Uterus (tissue), 4 donors: ENCODE measurements around the gene SNX6. TPM values are rescaled to one million over a fixed set of nuclear protein-coding genes. Genes with fewer than 3 reads are reported as not detected.

ENCODE experiments used
- DNase-seq, 2 donors: peaks; one replicate each; pipeline ENCODE4 v3.0.0-alpha.2; 2019 to 2020
- H3K27ac ChIP-seq, 2 donors: fragments of 200-600 bp; sonication (generic); 1 replicate in 1 of 2; 2 replicates in 1 of 2; pipeline ENCODE4 v1.5.1; 2016 to 2018
- H3K27me3 ChIP-seq, 2 donors: fragments of 200-600 bp; sonication (generic); one replicate each; pipeline ENCODE4 v1.5.1; 2018 to 2019; ENCODE audit warnings: control low read depth in 1 of 2
- H3K36me3 ChIP-seq, 2 donors: fragments of 200-600 bp; sonication (generic); one replicate each; pipeline ENCODE4 v1.5.1; 2019; ENCODE audit warnings: control low read depth in 1 of 2
- H3K4me1 ChIP-seq, 2 donors: fragments of 200-600 bp; sonication (generic); one replicate each; pipeline ENCODE4 v1.5.1; 2018 to 2019; ENCODE audit warnings: control low read depth in 1 of 2
- H3K4me3 ChIP-seq, 2 donors: fragments of 200-600 bp; sonication (generic); 1 replicate in 1 of 2; 2 replicates in 1 of 2; pipeline ENCODE4 v1.5.1; 2018 to 2019; ENCODE audit warnings: mild to moderate bottlenecking in 1 of 2
- H3K9me3 ChIP-seq, 2 donors: fragments of 200-600 bp; sonication (generic); one replicate each; pipeline ENCODE4 v1.5.1; 2019; ENCODE audit warnings: control low read depth in 1 of 2
- CTCF ChIP-seq, 4 experiments: fragments of 200-600 bp in 2 of 4; fragments of 450-650 bp in 2 of 4; sonication (generic) in 2 of 4; IDR thresholded peaks; one replicate each; pipeline ENCODE4 v1.5.1; 2016 to 2019; ENCODE audit warnings: antibody characterized with exemption in 4 of 4, mild to moderate bottlenecking in 2 of 4, moderate library complexity in 1 of 4
- POLR2A ChIP-seq, 2 donors: fragments of 450-650 bp; IDR thresholded peaks; one replicate each; pipeline ENCODE4 v1.6.1; 2016; ENCODE audit warnings: antibody characterized with exemption in 2 of 2, mild to moderate bottlenecking in 1 of 2, moderate library complexity in 1 of 2
- intact Hi-C: fragments of 100-400 bp; cut with DNase I; formaldehyde crosslinking; loops from one replicate; pipeline ENCODE4 v1.15.1; 2023; ENCODE audit warnings: low total_unique reads
- total RNA-seq, 4 donors: library from RNA; depleted of rRNA in 3 of 4; stranded (reverse); fragments of >200 nt in 3 of 4; gene quantifications; one replicate each; pipeline versions ENCODE4 v1.1.0 to v1.2.4, GENCODE V29; 2014 to 2023
- donor health status: DM: yes; HTN: yes; CAD: no.

The SNX6 gene
- total RNA-seq, 4 donors from 2014 or later: 22.8 to 357 (median 73.9) TPM

- Histone ChIP-seq H3K36me3 (no peaks in the 10 kb centered on the region), H3K27me3 (no peaks in the 10 kb centered on the region), H3K4me3 (no peak overlapping the region), H3K27ac (no peak overlapping the region), H3K9me3 (no peaks in the 10 kb centered on the region), H3K4me1 (no peaks in the 10 kb centered on the region)
- DNase-seq: no peak
- TF ChIP-seq POLR2A (IDR thresholded peaks at IDR 0.05) (no peak), CTCF (IDR thresholded peaks at IDR 0.05) (no peak)
- intact Hi-C loops: no loop called here
These were observed 9.8 kb downstream of the SNX6 start for GRCh38 chr14:34620115-34620514.

GRCh38 chr14:34619471-34619870 is 10.5 kb downstream of the SNX6 start:
- no peak for DNase-seq
- no peak overlapping the region for H3K27ac ChIP-seq
- no peaks in the 10 kb centered on the region for H3K36me3 ChIP-seq
- no peaks in the 10 kb centered on the region for H3K4me1 ChIP-seq
- H3K27me3 ChIP-seq: no peaks in the 10 kb centered on the region
- TF ChIP-seq POLR2A (IDR thresholded peaks at IDR 0.05) (no peak), CTCF (IDR thresholded peaks at IDR 0.05) (no peak)
- H3K9me3 ChIP-seq: no peaks in the 10 kb centered on the region
- intact Hi-C loops: no loop called here
- no peak overlapping the region for H3K4me3 ChIP-seq

GRCh38 chr14:34616360-34616759 is 13.6 kb downstream of the SNX6 start:
- no peak for TF ChIP-seq POLR2A (IDR thresholded peaks at IDR 0.05)
- no peak for TF ChIP-seq CTCF (IDR thresholded peaks at IDR 0.05)
- H3K9me3 ChIP-seq: no peaks in the 10 kb centered on the region
- no peak overlapping the region for H3K4me3 ChIP-seq
- intact Hi-C loops: no loop called here
- H3K36me3 ChIP-seq: no peaks in the 10 kb centered on the region
- no peaks in the 10 kb centered on the region for H3K27me3 ChIP-seq
- no peaks in the 10 kb centered on the region for H3K4me1 ChIP-seq
- no peak for DNase-seq
- H3K27ac ChIP-seq: no peak overlapping the region

GRCh38 chr14:34615507-34615906 is 14.4 kb downstream of the SNX6 start:
- DNase-seq: no peak
- H3K27ac ChIP-seq: no peak overlapping the region
- intact Hi-C loops: no loop called here
- H3K36me3 ChIP-seq: no peaks in the 10 kb centered on the region
- TF ChIP-seq POLR2A (IDR thresholded peaks at IDR 0.05) (no peak), CTCF (IDR thresholded peaks at IDR 0.05) (no peak)
- no peaks in the 10 kb centered on the region for H3K4me1 ChIP-seq
- no peaks in the 10 kb centered on the region for H3K9me3 ChIP-seq
- H3K27me3 ChIP-seq: no peaks in the 10 kb centered on the region
- no peak overlapping the region for H3K4me3 ChIP-seq

GRCh38 chr14:34614638-34615037 is 15.3 kb downstream of the SNX6 start:
- Histone ChIP-seq H3K36me3 (no peaks in the 10 kb centered on the region), H3K27ac (no peak overlapping the region), H3K9me3 (no peaks in the 10 kb centered on the region), H3K27me3 (no peaks in the 10 kb centered on the region), H3K4me3 (no peak overlapping the region), H3K4me1 (no peaks in the 10 kb centered on the region)
- intact Hi-C loops: no loop called here
- no peak for DNase-seq
- no peak for TF ChIP-seq POLR2A (IDR thresholded peaks at IDR 0.05)

- Histone ChIP-seq H3K9me3 (no peaks in the 10 kb centered on the region), H3K4me1 (no peaks in the 10 kb centered on the region), H3K27ac (no peak overlapping the region), H3K27me3 (no peaks in the 10 kb centered on the region), H3K4me3 (no peak overlapping the region), H3K36me3 (no peaks in the 10 kb centered on the region)
- TF ChIP-seq POLR2A (IDR thresholded peaks at IDR 0.05) (no peak), CTCF (IDR thresholded peaks at IDR 0.05) (no peak)
- intact Hi-C loops: no loop called here
- no peak for DNase-seq
These were observed 19.8 kb downstream of the SNX6 start for GRCh38 chr14:34610101-34610500.
